H1 (cell line): ENCODE results near the gene SCN3A. TPM values are rescaled to one million over a fixed set of nuclear protein-coding genes. Genes with fewer than 3 reads are reported as not detected.

Experiments used
- CTCF ChIA-PET: fragments of 300-600 bp; sonication (Branson Sonifier 250); formaldehyde crosslinking; loops from one replicate; lab custom pipeline; 2021; ENCODE audit not compliant: partially characterized antibody; lab: Charles Lee
- POLR2A ChIA-PET: fragments of 300-600 bp; sonication (Branson Sonifier 250); formaldehyde crosslinking; loops from one replicate; lab custom pipeline; 2021; ENCODE audit warnings: inconsistent platforms; ENCODE audit not compliant: partially characterized antibody; lab: Charles Lee
- DNase-seq, 2 experiments: peaks; one replicate each; pipeline versions ENCODE4 v3.0.0 to v3.0.0-alpha.2; 2010 to 2022; ENCODE audit warnings: low spot score in 2 of 2, low read depth in 1 of 2, mixed read lengths in 1 of 2
- FAIRE-seq: peaks from 2 replicates; lab custom pipeline; 2011; peaks lifted over from hg19 to GRCh38; lab: Jason Lieb, UNC
- H2AFZ ChIP-seq: 2 replicates; pipeline ENCODE4 v1.8.1; 2012; ENCODE audit warnings: low read length, inconsistent platforms
- H2AK5ac ChIP-seq: 2 replicates; pipeline ENCODE4 v1.6.1; 2013; ENCODE audit warnings: low read depth, low read length
- H2BK120ac ChIP-seq: replicated peaks from 2 replicates; pipeline ENCODE3; 2013; ENCODE audit warnings: low read depth, low read length, inconsistent platforms
- H2BK12ac ChIP-seq: 2 replicates; pipeline ENCODE4 v1.6.1; 2013; ENCODE audit warnings: low read depth, low read length
- H2BK15ac ChIP-seq: 2 replicates; pipeline ENCODE4 v1.6.1; 2013; ENCODE audit warnings: low read length
- H2BK20ac ChIP-seq: 2 replicates; pipeline ENCODE4 v1.6.1; 2013; ENCODE audit warnings: low read length
- H2BK5ac ChIP-seq: 2 replicates; pipeline ENCODE4 v1.6.1; 2013; ENCODE audit warnings: low read depth, low read length
- H3K14ac ChIP-seq: 2 replicates; pipeline ENCODE4 v1.6.1; 2013; ENCODE audit warnings: inconsistent platforms; ENCODE audit not compliant: insufficient read length
- H3K18ac ChIP-seq: 2 replicates; pipeline ENCODE4 v1.6.1; 2013; ENCODE audit warnings: low read length; ENCODE audit errors: extremely low read depth
- H3K23ac ChIP-seq: 2 replicates; pipeline ENCODE4 v1.6.1; 2013; ENCODE audit warnings: inconsistent platforms; ENCODE audit not compliant: insufficient read length
- H3K23me2 ChIP-seq: 2 replicates; pipeline ENCODE4 v1.6.1; 2013; ENCODE audit warnings: low read depth, low read length
- H3K27ac ChIP-seq: 2 replicates; pipeline ENCODE4 v1.6.1; 2011; ENCODE audit warnings: low read depth, low read length, inconsistent platforms
- H3K27me3 ChIP-seq, 4 experiments: replicated peaks in 1 of 4; 1 replicate in 1 of 4; 2 replicates in 3 of 4; pipeline versions ENCODE4 v1.6.1 to v1.8.1; 2011 to 2013; ENCODE audit warnings: low read length in 3 of 4, mild to moderate bottlenecking in 3 of 4, inconsistent platforms in 2 of 4, mixed read lengths in 2 of 4, moderate library complexity in 1 of 4; ENCODE audit not compliant: control insufficient read depth in 3 of 4, insufficient read depth in 3 of 4; ENCODE audit errors: extremely low read depth in 1 of 4
- H3K36me3 ChIP-seq, 4 experiments: 2 replicates each; pipeline versions ENCODE4 v1.6.1 to v1.8.1; 2011 to 2013; ENCODE audit warnings: mild to moderate bottlenecking in 4 of 4, low read length in 3 of 4, moderate library complexity in 2 of 4, control low read depth in 1 of 4, inconsistent platforms in 1 of 4; ENCODE audit not compliant: insufficient read depth in 4 of 4, control insufficient read depth in 2 of 4
- H3K4ac ChIP-seq: replicated peaks from 2 replicates; pipeline ENCODE3; 2013; ENCODE audit warnings: low read length, low read depth, mixed read lengths, inconsistent platforms; ENCODE audit not compliant: insufficient read length
- H3K4me1 ChIP-seq, 4 experiments: replicated peaks in 1 of 4; 1 replicate in 1 of 4; 2 replicates in 3 of 4; pipeline versions ENCODE4 v1.6.1 to v1.8.1; 2011 to 2013; ENCODE audit warnings: low read length in 3 of 4, inconsistent platforms in 2 of 4, mixed read lengths in 1 of 4; ENCODE audit not compliant: insufficient read depth in 4 of 4, control insufficient read depth in 3 of 4
- H3K4me2 ChIP-seq, 2 experiments: 2 replicates each; pipeline versions ENCODE4 v1.6.1 to v1.8.1; 2011 to 2013; ENCODE audit warnings: low read depth in 2 of 2, low read length in 2 of 2, control low read depth in 1 of 2, inconsistent platforms in 1 of 2, mild to moderate bottlenecking in 1 of 2; ENCODE audit not compliant: insufficient read depth in 1 of 2
- H3K4me3 ChIP-seq, 4 experiments: fragments of 200-600, 300-600 bp in 1 of 4; sonication (generic), shearing (Covaris generic), sonication (Bioruptor Twin) in 1 of 4; 2 replicates each; pipeline versions ENCODE4 v1.5.1 to v1.8.1; 2011 to 2016; ENCODE audit warnings: low read length in 4 of 4, low read depth in 3 of 4, control low read depth in 2 of 4, inconsistent platforms in 2 of 4, mild to moderate bottlenecking in 2 of 4, mixed read lengths in 1 of 4, moderate library complexity in 1 of 4; ENCODE audit not compliant: insufficient read depth in 2 of 4; ENCODE audit errors: extremely low read depth in 1 of 4
- H3K56ac ChIP-seq: replicated peaks from 2 replicates; pipeline ENCODE3; 2013; ENCODE audit warnings: low read depth, mild to moderate bottlenecking, mixed read lengths, low read length, inconsistent platforms; ENCODE audit not compliant: insufficient read length
- H3K79me1 ChIP-seq: 2 replicates; pipeline ENCODE4 v1.6.1; 2013; ENCODE audit warnings: low read depth, low read length, control low read depth
- H3K79me2 ChIP-seq, 2 experiments: 2 replicates each; pipeline versions ENCODE4 v1.6.1 to v1.8.1; 2012 to 2013; ENCODE audit warnings: low read length in 2 of 2, mild to moderate bottlenecking in 2 of 2, inconsistent platforms in 1 of 2; ENCODE audit not compliant: insufficient read depth in 2 of 2, control insufficient read depth in 1 of 2
- H3K9ac ChIP-seq, 4 experiments: replicated peaks in 1 of 4; 1 replicate in 1 of 4; 2 replicates in 3 of 4; pipeline versions ENCODE4 v1.6.1 to v1.8.1; 2011 to 2013; ENCODE audit warnings: low read depth in 3 of 4, low read length in 3 of 4, control low read depth in 2 of 4, mild to moderate bottlenecking in 2 of 4, moderate library complexity in 2 of 4, inconsistent platforms in 1 of 4; ENCODE audit errors: extremely low read depth in 1 of 4
- H3K9me3 ChIP-seq, 2 experiments: 2 replicates each; pipeline versions ENCODE4 v1.6.1 to v1.8.1; 2012 to 2013; ENCODE audit warnings: mild to moderate bottlenecking in 2 of 2, moderate library complexity in 2 of 2, control low read depth in 1 of 2, inconsistent platforms in 1 of 2, low read depth in 1 of 2, low read length in 1 of 2, mixed read lengths in 1 of 2; ENCODE audit not compliant: insufficient read depth in 2 of 2
- H4K20me1 ChIP-seq, 2 experiments: replicated peaks in 1 of 2; 2 replicates each; pipeline versions ENCODE3 to v1.8.1; 2011 to 2013; ENCODE audit warnings: inconsistent platforms in 2 of 2, low read length in 2 of 2, mild to moderate bottlenecking in 1 of 2; ENCODE audit not compliant: insufficient read depth in 2 of 2, control insufficient read depth in 1 of 2
- H4K5ac ChIP-seq: 2 replicates; pipeline ENCODE4 v1.6.1; 2013; ENCODE audit warnings: low read length, low read depth, mixed read lengths, inconsistent platforms; ENCODE audit not compliant: insufficient read length
- H4K8ac ChIP-seq: 2 replicates; pipeline ENCODE4 v1.8.0; 2013; ENCODE audit warnings: mild to moderate bottlenecking, moderate library complexity, low read length, inconsistent platforms; ENCODE audit not compliant: insufficient read depth; ENCODE audit errors: extremely low read depth
- H4K91ac ChIP-seq: replicated peaks from 2 replicates; pipeline ENCODE3; 2013; ENCODE audit warnings: low read length, mixed read lengths, inconsistent platforms; ENCODE audit not compliant: insufficient read length
- CTBP2 ChIP-seq: IDR thresholded peaks from 2 replicates; pipeline ENCODE4 v1.7.0; 2011; ENCODE audit warnings: borderline replicate concordance, mild to moderate bottlenecking, moderate library complexity, mixed read lengths, low read length; ENCODE audit not compliant: insufficient read depth, insufficient read length
- FOSL1 ChIP-seq: IDR thresholded peaks from 2 replicates; pipeline ENCODE4 v1.6.1; 2011; ENCODE audit warnings: mild to moderate bottlenecking, low read depth, low read length, moderate library complexity; ENCODE audit not compliant: insufficient read depth
- WGBS, 2 experiments: shearing (Covaris generic) in 1 of 2; methylation state at CpG; one replicate each; pipeline versions ENCODE4 v1.1.6 to v1.1.7; 2013 to 2015; ENCODE audit warnings: low lambda C conversion rate in 2 of 2, mixed read lengths in 2 of 2, inconsistent platforms in 1 of 2, low coverage in 1 of 2, missing lambda C conversion rate in 1 of 2; ENCODE audit not compliant: insufficient replicate concordance in 2 of 2, insufficient coverage in 1 of 2, insufficient read length in 1 of 2; ENCODE audit errors: extremely low coverage in 1 of 2, missing lambda C conversion rate in 1 of 2; 5-methylcytosine and 5-hydroxymethylcytosine counted together
- polyA plus RNA-seq, 7 experiments: library from polyadenylated mRNA; depleted of rRNA in 3 of 7; stranded (reverse) in 5 of 7; unstranded in 2 of 7; fragments of >200 nt in 5 of 7; fragments of 200-250 nt in 2 of 7; gene quantifications; 1 replicate in 5 of 7; 2 replicates in 1 of 7; 4 replicates in 1 of 7; pipeline versions ENCODE4 v1.2.1 to v1.2.3, GENCODE V29; 2011 to 2013; ENCODE audit warnings: missing spikeins in 2 of 7, mixed read lengths in 2 of 7
- total RNA-seq: library from RNA; stranded (reverse); fragmentation: NEBNext Ultra II Directional; extraction: Animal tissue kit (Norgen Biotek cat#: 25700); gene quantifications from 2 replicates; pipeline ENCODE4 v1.2.1, GENCODE V29; 2021

SCN3A gene
- total and polyA plus RNA-seq, 2 of the 8 experiments (the other 6 are each of a cell fraction or from before 2014, with no cell fraction given): 0.02 TPM; not detected in 1

GRCh38 chr2:165202239-165202638, 1.6 kb downstream of the SCN3A start:
- no peak overlapping the region for H3K23ac ChIP-seq
- H3K14ac ChIP-seq: no peak overlapping the region
- H3K4me1 ChIP-seq: peaks cover 0 to 2% (median 0%) of the 10 kb centered on the region in 4 experiments; a peak in 1 of 7 replicates
- H3K9me3 ChIP-seq: no peaks in the 10 kb centered on the region
- H4K5ac ChIP-seq: no peak overlapping the region
- H3K4me3 ChIP-seq: no peak overlapping the region
- no peak overlapping the region for H2BK120ac ChIP-seq
- FAIRE-seq: no peak
- no peak overlapping the region for H2BK15ac ChIP-seq
- H2AFZ ChIP-seq: no peak overlapping the region
- H3K56ac ChIP-seq: no peak overlapping the region
- H3K4me2 ChIP-seq: no peak overlapping the region
- no peak overlapping the region for H2AK5ac ChIP-seq
- H2BK20ac ChIP-seq: no peak overlapping the region
- H3K9ac ChIP-seq: no peak overlapping the region
- H4K20me1 ChIP-seq: no peaks in the 10 kb centered on the region
- no peaks in the 10 kb centered on the region for H3K27me3 ChIP-seq
- no peaks in the 10 kb centered on the region for H3K79me1 ChIP-seq
- no peak overlapping the region for H4K8ac ChIP-seq
- no peak overlapping the region for H2BK12ac ChIP-seq
- H4K91ac ChIP-seq: no peak overlapping the region
- H3K36me3 ChIP-seq: no peaks in the 10 kb centered on the region
- WGBS, 2 experiments: 72% methylated on average over 1 of the region's 1 CpG; no CpG with 5 or more reads in 1 of the 2 experiments
- no peak overlapping the region for H2BK5ac ChIP-seq
- no peak for DNase-seq
- H3K27ac ChIP-seq: no peak overlapping the region
- POLR2A ChIA-PET: no interaction called here
- TF ChIP-seq CTBP2 (no peak), FOSL1 (no peak)
- no peak overlapping the region for H3K18ac ChIP-seq
- no peak overlapping the region for H3K4ac ChIP-seq
- no peaks in the 10 kb centered on the region for H3K79me2 ChIP-seq
- H3K23me2 ChIP-seq: no peaks in the 10 kb centered on the region
- CTCF ChIA-PET: interaction anchor here (0.6 to 16.5 kb wide), 6 partner anchors 20 to 208 kb away, joined by 3 to 218 read pairs (median 4); no protein-coding TSS in a partner anchor
